Panc1 (cell line): ENCODE measurements around the gene DDX10. TPM values are rescaled to one million over a fixed set of nuclear protein-coding genes. Genes with fewer than 3 reads are reported as not detected.

ENCODE experiments used
- ATAC-seq: fragments of 200-7000 bp; cut with Tn5 transposase; 2 replicates; pipeline ENCODE4 v1.9.1; 2020; ENCODE audit warnings: mild to moderate bottlenecking, moderate library complexity
- BruUV-seq: library from RNA; stranded (reverse); fragments of 400-500 nt; replicated peaks from 2 replicates; lab custom pipeline; 2021; lab: Mats Ljungman, UMichigan
- CTCF ChIA-PET: fragments of 300-600 bp; sonication (Branson Sonifier 250); formaldehyde crosslinking; loops from one replicate; lab custom pipeline; 2022; ENCODE audit warnings: antibody characterized with exemption; lab: Charles Lee
- POLR2A ChIA-PET: fragments of 300-600 bp; sonication (Branson Sonifier 250); formaldehyde crosslinking; loops from one replicate; lab custom pipeline; 2022; ENCODE audit warnings: antibody characterized with exemption; lab: Charles Lee
- DNase-seq: peaks from one replicate; pipeline ENCODE4 v3.0.0-alpha.2; 2010; ENCODE audit warnings: low read depth, low spot score
- H3K27ac ChIP-seq: 2 replicates; pipeline ENCODE4 v1.5.1; 2011; ENCODE audit warnings: mild to moderate bottlenecking, low read length, inconsistent platforms
- H3K27me3 ChIP-seq: fragments of 200-500 bp; sonication (Bioruptor generic); 2 replicates; pipeline ENCODE4 v1.6.0; 2014; ENCODE audit warnings: low read length, inconsistent platforms; ENCODE audit not compliant: control insufficient read depth, insufficient read depth
- H3K36me3 ChIP-seq: fragments of 200-500 bp; sonication (Bioruptor generic); 2 replicates; pipeline ENCODE4 v1.5.1; 2014; ENCODE audit warnings: inconsistent platforms, mild to moderate bottlenecking, low read length, moderate library complexity; ENCODE audit not compliant: control insufficient read depth, insufficient read depth
- H3K4me1 ChIP-seq: 2 replicates; pipeline ENCODE4 v1.5.1; 2011; ENCODE audit warnings: inconsistent platforms, mild to moderate bottlenecking, low read length, moderate library complexity; ENCODE audit not compliant: control insufficient read depth, insufficient read depth
- H3K4me3 ChIP-seq, 2 experiments: 2 replicates each; pipeline ENCODE4 v1.5.1; 2011 to 2012; ENCODE audit warnings: low read depth in 2 of 2, low read length in 2 of 2, mild to moderate bottlenecking in 2 of 2, inconsistent platforms in 1 of 2, moderate library complexity in 1 of 2
- H3K9me3 ChIP-seq: fragments of 200-500 bp; sonication (Bioruptor generic); 2 replicates; pipeline ENCODE4 v1.5.1; 2014; ENCODE audit warnings: low read depth, mild to moderate bottlenecking, inconsistent platforms, low read length, moderate library complexity; ENCODE audit not compliant: control insufficient read depth, insufficient read depth
- CTCF ChIP-seq: fragments of 450-650 bp; IDR thresholded peaks from 2 replicates; pipeline ENCODE4 v1.5.1; 2017; ENCODE audit warnings: mild to moderate bottlenecking
- POLR2AphosphoS5 ChIP-seq: IDR thresholded peaks from 2 replicates; pipeline ENCODE4 v1.6.1; 2012; ENCODE audit warnings: mild to moderate bottlenecking, low read depth, low read length, moderate library complexity
- REST ChIP-seq, 2 experiments: IDR thresholded peaks; 2 replicates each; pipeline ENCODE4 v1.6.1; 2011 to 2012; ENCODE audit warnings: low read depth in 2 of 2, control low read depth in 1 of 2, low read length in 1 of 2, mild to moderate bottlenecking in 1 of 2, moderate library complexity in 1 of 2; ENCODE audit not compliant: insufficient read depth in 1 of 2
- SIN3A ChIP-seq: IDR thresholded peaks from 2 replicates; pipeline ENCODE4 v1.6.1; 2012; ENCODE audit warnings: low read depth, mild to moderate bottlenecking, low read length, moderate library complexity, borderline replicate concordance; ENCODE audit not compliant: insufficient read depth
- TCF7L2 ChIP-seq: IDR thresholded peaks from 2 replicates; pipeline ENCODE4 v1.6.1; 2011; ENCODE audit warnings: mild to moderate bottlenecking, low read depth, low read length, inconsistent platforms
- in situ Hi-C: cut with HindIII; loops from 2 replicates; pipeline ENCODE4 v1.10.0; 2016; ENCODE audit warnings: low sequenced_read_pairs, low pct_unique_long_range_greater_than_20kb
- intact Hi-C: fragments of 100-400 bp; cut with micrococcal nuclease; formaldehyde crosslinking; loops from one replicate; pipeline ENCODE4 v1.10.0; 2022; ENCODE audit not compliant: unreplicated experiment
- total RNA-seq: library from RNA; stranded (reverse); gene quantifications from one replicate; pipeline ENCODE4 v1.2.1, GENCODE V29; 2021; ENCODE audit not compliant: unreplicated experiment

The DDX10 gene
- total RNA-seq, 1 experiment from 2014 or later = 48.8 TPM

- in situ Hi-C loops (no loop called here), intact Hi-C loops (no loop called here)
- POLR2A ChIA-PET = no interaction called here
- no peak overlapping the region for H3K27ac ChIP-seq
- CTCF ChIA-PET = no interaction called here
- TF ChIP-seq POLR2AphosphoS5 = no peak
- TF ChIP-seq REST (IDR thresholded peaks at IDR 0.05; ENCODE audit: insufficient read depth in 1 of 2, low read depth in 2 of 2, low read length in 1 of 2) = no peak
- TF ChIP-seq CTCF = no peak
- TF ChIP-seq SIN3A = no peak
- no peaks in the 10 kb centered on the region for H3K9me3 ChIP-seq
- H3K4me1 ChIP-seq = no peaks in the 10 kb centered on the region
- no peaks in the 10 kb centered on the region for H3K27me3 ChIP-seq
- no peak for ATAC-seq
- no peaks in the 10 kb centered on the region for H3K36me3 ChIP-seq
- H3K4me3 ChIP-seq = no peak overlapping the region
- BruUV-seq = no TSS peak
- no peak for DNase-seq
Measured at GRCh38 chr11:108909921-108910320, 245.1 kb downstream of the DDX10 start.

- intact Hi-C loops (no loop called here), in situ Hi-C loops (no loop called here)
- no peak for DNase-seq
- CTCF ChIA-PET = no interaction called here
- Histone ChIP-seq H3K4me3 (no peak overlapping the region), H3K27ac (no peak overlapping the region), H3K9me3 (no peaks in the 10 kb centered on the region), H3K36me3 (no peaks in the 10 kb centered on the region), H3K4me1 (no peaks in the 10 kb centered on the region), H3K27me3 (no peaks in the 10 kb centered on the region)
- ATAC-seq = no peak
- POLR2A ChIA-PET = no interaction called here
- BruUV-seq = no TSS peak
- no peak for TF ChIP-seq CTCF
- no peak for TF ChIP-seq REST (IDR thresholded peaks at IDR 0.05; ENCODE audit: insufficient read depth in 1 of 2, low read depth in 2 of 2, low read length in 1 of 2)
- TF ChIP-seq TCF7L2 = no peak
- no peak for TF ChIP-seq POLR2AphosphoS5
- TF ChIP-seq SIN3A = no peak
Measured at GRCh38 chr11:108912581-108912980, 247.7 kb downstream of the DDX10 start.
